H1 (cell line): Measurements from ENCODE around the gene LHFPL6. TPM values are rescaled to one million over a fixed set of nuclear protein-coding genes. Genes with fewer than 3 reads are reported as not detected.

Experiments used
- MAFK ChIP-seq: IDR thresholded peaks from 2 replicates; pipeline ENCODE4 v1.6.1; 2012; ENCODE audit warnings: low read depth, mild to moderate bottlenecking, improper control_type of control experiment, low read length
- POU5F1 ChIP-seq: IDR thresholded peaks from 2 replicates; pipeline ENCODE4 v1.6.1; 2011; ENCODE audit warnings: low read depth, mild to moderate bottlenecking, low read length, moderate library complexity
- polyA plus RNA-seq, 7 experiments: library from polyadenylated mRNA; depleted of rRNA in 3 of 7; stranded (reverse) in 5 of 7; unstranded in 2 of 7; fragments of >200 nt in 5 of 7; fragments of 200-250 nt in 2 of 7; gene quantifications; 1 replicate in 5 of 7; 2 replicates in 1 of 7; 4 replicates in 1 of 7; pipeline versions ENCODE4 v1.2.1 to v1.2.3, GENCODE V29; 2011 to 2013; ENCODE audit warnings: missing spikeins in 2 of 7, mixed read lengths in 2 of 7
- total RNA-seq: library from RNA; stranded (reverse); fragmentation: NEBNext Ultra II Directional; extraction: Animal tissue kit (Norgen Biotek cat#: 25700); gene quantifications from 2 replicates; pipeline ENCODE4 v1.2.1, GENCODE V29; 2021

LHFPL6 gene
- total and polyA plus RNA-seq, 2 of the 8 experiments (the other 6 are each of a cell fraction or from before 2014, with no cell fraction given) = 7.6 to 17.0 TPM

GRCh38 chr13:39586151-39586550 is 16.8 kb downstream of the LHFPL6 start (continued):
- no peak for TF ChIP-seq POU5F1
- no peak for TF ChIP-seq MAFK
